Mesenchymal stem cell (in vitro differentiated cells and primary cell): ENCODE data around the gene YIPF1.
A peak's percentile ranks its signal among the peaks of the same experiment; 100 is the strongest.

Experiments
- DNase-seq: peaks from one replicate; pipeline ENCODE4 v3.0.0-alpha.2; 2013
- H2AFZ ChIP-seq: one replicate; pipeline ENCODE4 v1.6.1; 2013; ENCODE audit warnings: low read depth, mild to moderate bottlenecking, control low read depth, inconsistent platforms, low read length, moderate library complexity
- H2AK5ac ChIP-seq: 2 replicates; pipeline ENCODE4 v1.6.1; 2013; ENCODE audit warnings: low read length, moderate library complexity, mild to moderate bottlenecking, inconsistent platforms; ENCODE audit not compliant: severe bottlenecking
- H2BK120ac ChIP-seq: one replicate; pipeline ENCODE4 v1.6.1; 2013; ENCODE audit warnings: low read depth, mild to moderate bottlenecking, inconsistent platforms, low read length, moderate library complexity
- H2BK12ac ChIP-seq, 2 experiments: one replicate each; pipeline ENCODE4 v1.6.1; 2013; ENCODE audit warnings: inconsistent platforms in 2 of 2, low read length in 2 of 2, mild to moderate bottlenecking in 2 of 2, moderate library complexity in 2 of 2, control low read depth in 1 of 2
- H2BK15ac ChIP-seq: one replicate; pipeline ENCODE4 v1.6.1; 2013; ENCODE audit warnings: mild to moderate bottlenecking, low read depth, inconsistent platforms; ENCODE audit not compliant: poor library complexity, severe bottlenecking
- H2BK5ac ChIP-seq: 2 replicates; pipeline ENCODE4 v1.6.1; 2013; ENCODE audit warnings: low read depth, mild to moderate bottlenecking, low read length, control low read depth, inconsistent platforms; ENCODE audit not compliant: poor library complexity, severe bottlenecking
- H3K14ac ChIP-seq, 2 experiments: one replicate each; pipeline ENCODE4 v1.6.1; 2013; ENCODE audit warnings: inconsistent platforms in 2 of 2, low read length in 2 of 2, control low read depth in 1 of 2, mild to moderate bottlenecking in 1 of 2, moderate library complexity in 1 of 2
- H3K18ac ChIP-seq, 2 experiments: one replicate each; pipeline ENCODE4 v1.6.1; 2013; ENCODE audit warnings: inconsistent platforms in 2 of 2, low read length in 2 of 2, control low read depth in 1 of 2, low read depth in 1 of 2, mild to moderate bottlenecking in 1 of 2
- H3K23ac ChIP-seq, 2 experiments: one replicate each; pipeline ENCODE4 v1.6.1; 2013; ENCODE audit warnings: inconsistent platforms in 2 of 2, low read length in 2 of 2, mild to moderate bottlenecking in 2 of 2, moderate library complexity in 2 of 2, control low read depth in 1 of 2
- H3K27ac ChIP-seq: 2 replicates; pipeline ENCODE4 v1.5.1; 2013; ENCODE audit warnings: mild to moderate bottlenecking, moderate library complexity, low read length, control low read depth, inconsistent platforms; ENCODE audit not compliant: poor library complexity, severe bottlenecking
- H3K27me3 ChIP-seq, 2 experiments: 2 replicates each; pipeline versions ENCODE4 v1.6.1 to v1.7.0; 2013; ENCODE audit warnings: low read length in 2 of 2, mild to moderate bottlenecking in 2 of 2, moderate library complexity in 2 of 2, control low read depth in 1 of 2, inconsistent platforms in 1 of 2; ENCODE audit not compliant: control insufficient read depth in 1 of 2, insufficient read depth in 1 of 2
- H3K36me3 ChIP-seq, 2 experiments: 2 replicates each; pipeline versions ENCODE4 v1.6.1 to v1.7.0; 2013; ENCODE audit warnings: low read length in 2 of 2, control low read depth in 1 of 2, inconsistent platforms in 1 of 2, low read depth in 1 of 2, mild to moderate bottlenecking in 1 of 2; ENCODE audit not compliant: insufficient read depth in 2 of 2, control insufficient read depth in 1 of 2
- H3K4ac ChIP-seq, 2 experiments: one replicate each; pipeline ENCODE4 v1.6.1; 2013; ENCODE audit warnings: inconsistent platforms in 2 of 2, low read length in 2 of 2, mild to moderate bottlenecking in 2 of 2, moderate library complexity in 2 of 2, control low read depth in 1 of 2, low read depth in 1 of 2
- H3K4me1 ChIP-seq: 2 replicates; pipeline ENCODE4 v1.6.1; 2013; ENCODE audit warnings: low read depth, low read length, control low read depth; ENCODE audit not compliant: control insufficient read depth, insufficient read depth
- H3K4me2 ChIP-seq: 2 replicates; pipeline ENCODE4 v1.6.1; 2013; ENCODE audit warnings: low read length, mild to moderate bottlenecking, inconsistent platforms; ENCODE audit not compliant: poor library complexity, severe bottlenecking
- H3K4me3 ChIP-seq, 2 experiments: 2 replicates each; pipeline versions ENCODE4 v1.5.1 to v1.7.0; 2013; ENCODE audit warnings: low read length in 2 of 2, mild to moderate bottlenecking in 2 of 2, control low read depth in 1 of 2, low read depth in 1 of 2; ENCODE audit not compliant: insufficient read depth in 1 of 2
- H3K79me1 ChIP-seq: replicated peaks from 2 replicates; pipeline ENCODE4 v1.6.1; 2013; ENCODE audit warnings: mild to moderate bottlenecking, control low read depth, low read length, inconsistent platforms; ENCODE audit not compliant: poor library complexity, severe bottlenecking
- H3K9ac ChIP-seq: 2 replicates; pipeline ENCODE4 v1.7.0; 2013; ENCODE audit warnings: mild to moderate bottlenecking, low read length, moderate library complexity
- H3K9me3 ChIP-seq: 2 replicates; pipeline ENCODE4 v1.7.0; 2013; ENCODE audit warnings: mild to moderate bottlenecking, low read length; ENCODE audit not compliant: control insufficient read depth
- H4K8ac ChIP-seq: one replicate; pipeline ENCODE4 v1.6.1; 2013; ENCODE audit warnings: inconsistent platforms, mild to moderate bottlenecking, low read length, moderate library complexity
- H4K91ac ChIP-seq: one replicate; pipeline ENCODE4 v1.6.1; 2013; ENCODE audit warnings: mild to moderate bottlenecking, low read length, inconsistent platforms
- WGBS: methylation state at CpG from one replicate; pipeline ENCODE4 v1.1.7; 2013; ENCODE audit warnings: mixed read lengths; 5-methylcytosine and 5-hydroxymethylcytosine counted together

YIPF1 gene

GRCh38 chr1:53902235-53903138, 12.9 kb upstream of the YIPF1 start:
- H3K18ac ChIP-seq = no peak overlapping the region
- H2AK5ac ChIP-seq = no peak overlapping the region
- 88% methylated on average over 7 of the region's 7 CpGs for WGBS
- H3K4me3 ChIP-seq = no peak overlapping the region
- H2BK120ac ChIP-seq = no peak overlapping the region
- no peak overlapping the region for H3K9ac ChIP-seq
- no peaks in the 10 kb centered on the region for H3K79me1 ChIP-seq
- H3K4me2 ChIP-seq = no peak overlapping the region
- no peak overlapping the region for H4K8ac ChIP-seq
- no peak overlapping the region for H2BK15ac ChIP-seq
- H2AFZ ChIP-seq = no peak overlapping the region
- H3K27me3 ChIP-seq = no peaks in the 10 kb centered on the region
- no peaks in the 10 kb centered on the region for H3K9me3 ChIP-seq
- H3K14ac ChIP-seq = no peak overlapping the region
- H3K27ac ChIP-seq = no peak overlapping the region
- H2BK12ac ChIP-seq = no peak overlapping the region
- no peak overlapping the region for H4K91ac ChIP-seq
- peaks cover 10% of the 10 kb centered on the region for H3K4me1 ChIP-seq
- H3K4ac ChIP-seq = no peak overlapping the region
- H2BK5ac ChIP-seq = no peak overlapping the region
- DNase-seq = peak; percentile 31
- no peak overlapping the region for H3K23ac ChIP-seq
- no peaks in the 10 kb centered on the region for H3K36me3 ChIP-seq

- Histone ChIP-seq H3K9ac (no peak overlapping the region), H2AK5ac (no peak overlapping the region), H4K8ac (no peak overlapping the region), H3K4me3 (no peak overlapping the region), H3K14ac (no peak overlapping the region), H3K27ac (no peak overlapping the region), H3K23ac (no peak overlapping the region), H3K4me2 (no peak overlapping the region), H3K27me3 (peaks cover 0 to under 1% of the 10 kb centered on the region in 2 experiments), H3K4me1 (peaks cover 15% of the 10 kb centered on the region), H2BK15ac (no peak overlapping the region), H3K9me3 (no peaks in the 10 kb centered on the region), H3K18ac (no peak overlapping the region), H2AFZ (no peak overlapping the region), H3K4ac (no peak overlapping the region), H4K91ac (no peak overlapping the region), H2BK5ac (no peak overlapping the region), H3K36me3 (no peaks in the 10 kb centered on the region), H2BK120ac (no peak overlapping the region), H3K79me1 (no peaks in the 10 kb centered on the region), H2BK12ac (no peak overlapping the region)
- WGBS = 94% methylated on average over 3 of the region's 3 CpGs
- no peak for DNase-seq
Measured at GRCh38 chr1:53899708-53900107, 10.1 kb upstream of the YIPF1 start.

DNA sequence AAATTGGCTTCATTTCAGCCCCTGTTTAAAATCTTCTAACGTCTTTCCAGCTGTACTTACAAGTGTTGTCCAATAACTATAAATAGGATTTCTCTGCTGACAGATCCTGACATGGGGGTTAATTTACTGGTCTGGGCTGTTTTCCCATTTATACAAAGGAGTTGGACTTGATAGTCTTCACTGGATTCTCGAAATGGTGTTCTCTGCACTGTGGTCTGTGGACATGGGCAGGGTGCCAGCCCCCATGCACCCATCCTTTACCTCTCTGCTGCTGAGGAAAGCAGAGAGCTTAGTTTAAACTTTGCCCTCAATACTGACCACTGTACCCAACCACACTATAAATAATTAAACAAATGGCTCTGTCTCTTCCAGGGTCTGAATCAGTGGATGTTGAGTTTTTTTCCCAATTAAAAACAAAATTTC, 9.6 kb upstream of the YIPF1 start:
- Histone ChIP-seq H4K8ac (no peak overlapping the region), H2BK15ac (no peak overlapping the region), H2AK5ac (no peak overlapping the region), H3K27me3 (peaks cover 0 to 6% of the 10 kb centered on the region in 2 experiments), H3K4me2 (no peak overlapping the region), H3K27ac (no peak overlapping the region), H2BK12ac (no peak overlapping the region), H3K9me3 (no peaks in the 10 kb centered on the region), H3K36me3 (no peaks in the 10 kb centered on the region), H2BK120ac (no peak overlapping the region), H2BK5ac (no peak overlapping the region), H3K18ac (no peak overlapping the region), H2AFZ (no peak overlapping the region), H3K4ac (no peak overlapping the region), H3K79me1 (no peaks in the 10 kb centered on the region), H3K4me3 (no peak overlapping the region), H3K9ac (no peak overlapping the region), H3K4me1 (peaks cover 15% of the 10 kb centered on the region), H4K91ac (no peak overlapping the region), H3K23ac (no peak overlapping the region), H3K14ac (no peak overlapping the region)
- peak; percentile 26 for DNase-seq
- 69% methylated on average over 1 of the region's 2 CpGs for WGBS

DNA sequence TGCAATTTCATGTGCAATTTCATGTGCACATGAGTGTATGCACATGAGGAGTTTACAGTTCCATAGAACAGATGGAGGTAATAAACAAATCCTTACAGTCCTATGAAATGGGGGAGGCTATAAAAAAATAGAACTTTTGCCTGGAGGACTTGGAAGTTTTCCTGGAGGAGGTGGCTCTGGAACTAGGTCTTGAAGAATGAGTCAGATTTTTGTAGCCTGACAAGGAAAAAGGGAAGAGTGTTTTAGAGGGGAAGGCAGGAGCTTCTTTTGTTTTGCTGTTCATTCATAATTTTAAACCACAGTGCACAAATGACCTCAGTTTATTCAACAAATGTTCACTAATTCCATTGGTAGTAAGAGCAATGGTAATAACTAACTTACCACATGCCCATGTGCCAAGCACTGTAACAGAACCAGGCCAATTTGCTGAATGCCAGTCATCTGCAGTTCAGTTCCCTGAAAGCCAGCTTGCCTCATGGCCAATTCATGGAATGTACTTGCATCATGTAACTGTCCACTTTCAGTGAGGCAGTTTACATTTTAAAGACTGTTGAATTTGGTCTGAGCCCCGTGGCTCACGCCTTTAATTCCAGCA, 7.1 kb upstream of the YIPF1 start:
- H3K14ac ChIP-seq = no peak overlapping the region
- no peak overlapping the region for H2BK15ac ChIP-seq
- peaks cover 15% of the 10 kb centered on the region for H3K4me1 ChIP-seq
- H3K18ac ChIP-seq = no peak overlapping the region
- no peaks in the 10 kb centered on the region for H3K36me3 ChIP-seq
- H2AK5ac ChIP-seq = no peak overlapping the region
- no peak overlapping the region for H3K23ac ChIP-seq
- no peak overlapping the region for H3K27ac ChIP-seq
- H3K27me3 ChIP-seq = peaks cover 0 to 6% of the 10 kb centered on the region in 2 experiments
- H3K79me1 ChIP-seq = no peaks in the 10 kb centered on the region
- no peak overlapping the region for H3K4ac ChIP-seq
- no peaks in the 10 kb centered on the region for H3K9me3 ChIP-seq
- H2BK12ac ChIP-seq = no peak overlapping the region
- no peak overlapping the region for H2AFZ ChIP-seq
- no peak overlapping the region for H3K9ac ChIP-seq
- whole genome bisulfite sequencing = 82% methylated on average over 2 of the region's 2 CpGs
- no peak overlapping the region for H4K8ac ChIP-seq
- H2BK120ac ChIP-seq = no peak overlapping the region
- DNase-seq = peak; percentile 76
- H4K91ac ChIP-seq = no peak overlapping the region
- no peak overlapping the region for H3K4me3 ChIP-seq
- no peak overlapping the region for H2BK5ac ChIP-seq
- no peak overlapping the region for H3K4me2 ChIP-seq
